HCEC 1CT (cell line): ENCODE data around the gene SULT2B1.
"Not testable (repeated sequence)": the region's sequence is repeated elsewhere in the genome, so short reads cannot be mapped to it uniquely, and the experiment has no call there.

Experiments used
- DNase-seq: peaks from one replicate; pipeline ENCODE4 v3.0.0-alpha.2; 2017

Gene SULT2B1

DNA sequence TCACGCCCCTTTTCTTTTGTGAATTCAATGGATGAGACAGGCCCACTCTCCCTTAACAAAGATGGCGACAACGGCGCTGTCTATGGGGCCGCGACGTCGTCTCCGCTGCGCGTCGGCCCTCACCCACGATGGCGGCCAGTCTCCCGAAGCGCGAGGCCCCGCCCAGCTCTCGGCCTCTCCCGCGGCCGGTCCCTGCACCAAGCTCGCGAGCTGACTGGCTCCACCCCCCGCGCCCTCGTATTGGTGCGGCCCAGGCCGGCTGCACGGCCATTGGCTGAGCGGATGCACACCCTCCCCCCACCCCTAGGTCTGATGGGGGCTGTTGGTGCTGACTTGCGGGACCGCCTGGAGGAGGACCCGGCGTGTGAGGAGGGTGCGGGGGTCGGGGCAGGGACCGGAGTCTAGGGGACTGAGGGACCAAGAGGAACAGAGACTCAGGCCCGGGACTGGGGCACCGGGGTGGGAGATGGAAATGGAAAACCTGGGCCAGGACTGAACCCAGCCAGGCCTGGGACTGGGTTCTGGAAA is 72.2 kb downstream of the SULT2B1 start:
- peak; percentile 97 for DNase-seq

DNA sequence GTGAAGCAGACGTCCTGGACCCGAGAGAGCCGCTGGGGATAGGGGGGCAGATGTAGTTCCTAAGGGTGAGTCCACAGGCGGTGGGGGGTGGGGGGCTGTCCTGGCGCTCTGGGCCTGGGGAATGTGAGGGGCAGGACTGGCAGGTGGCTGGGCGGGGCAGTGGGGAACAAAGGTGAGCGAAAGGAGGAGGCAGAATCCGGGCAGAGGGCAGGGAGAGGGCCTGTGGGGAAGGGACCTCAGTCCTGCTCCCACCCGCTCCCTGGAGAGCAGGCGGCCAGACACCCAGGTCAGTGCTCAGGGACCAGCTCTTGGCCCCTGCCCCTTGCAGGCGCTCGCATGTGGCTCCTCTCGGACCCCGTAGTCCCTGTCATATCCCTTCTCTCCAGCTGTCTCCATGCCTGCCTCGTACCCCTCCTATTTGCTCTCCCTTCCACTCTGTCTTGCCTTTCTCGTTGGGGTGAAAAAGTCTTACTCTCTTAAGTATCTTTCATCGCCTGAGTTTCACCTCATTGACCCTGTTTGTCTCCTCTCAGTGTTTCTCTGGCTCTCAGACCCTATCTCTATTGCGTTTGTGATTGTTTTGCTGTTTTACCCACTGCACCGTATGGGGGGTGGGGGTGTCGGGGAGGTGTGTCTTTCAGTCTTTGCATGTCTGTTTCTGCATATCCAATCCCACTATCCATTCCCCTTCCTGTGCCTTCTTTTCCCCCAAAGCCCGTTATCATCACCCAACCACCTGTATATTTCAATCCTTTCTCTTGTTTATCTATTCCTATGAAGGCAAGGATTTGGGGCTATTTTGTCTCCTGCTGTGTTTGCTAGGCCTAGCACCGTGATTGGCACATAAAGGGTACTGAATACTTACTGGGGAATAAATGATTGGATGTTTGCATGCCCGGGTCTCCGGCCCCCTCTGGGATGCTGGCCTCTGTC is 73.1 kb downstream of the SULT2B1 start:
- DNase-seq, result no peak

DNA sequence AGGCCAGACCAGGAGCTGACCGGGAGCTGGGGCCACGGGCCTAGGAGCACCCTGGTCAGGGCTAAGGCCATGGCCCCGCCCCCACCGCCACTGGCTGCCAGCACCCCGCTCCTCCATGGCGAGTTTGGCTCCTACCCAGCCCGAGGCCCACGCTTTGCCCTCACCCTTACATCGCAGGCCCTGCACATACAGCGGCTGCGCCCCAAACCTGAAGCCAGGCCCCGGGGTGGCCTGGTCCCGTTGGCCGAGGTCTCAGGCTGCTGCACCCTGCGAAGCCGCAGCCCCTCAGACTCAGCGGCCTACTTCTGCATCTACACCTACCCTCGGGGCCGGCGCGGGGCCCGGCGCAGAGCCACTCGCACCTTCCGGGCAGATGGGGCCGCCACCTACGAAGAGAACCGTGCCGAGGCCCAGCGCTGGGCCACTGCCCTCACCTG is 73.9 kb downstream of the SULT2B1 start:
- DNase-seq, result no peak

DNA sequence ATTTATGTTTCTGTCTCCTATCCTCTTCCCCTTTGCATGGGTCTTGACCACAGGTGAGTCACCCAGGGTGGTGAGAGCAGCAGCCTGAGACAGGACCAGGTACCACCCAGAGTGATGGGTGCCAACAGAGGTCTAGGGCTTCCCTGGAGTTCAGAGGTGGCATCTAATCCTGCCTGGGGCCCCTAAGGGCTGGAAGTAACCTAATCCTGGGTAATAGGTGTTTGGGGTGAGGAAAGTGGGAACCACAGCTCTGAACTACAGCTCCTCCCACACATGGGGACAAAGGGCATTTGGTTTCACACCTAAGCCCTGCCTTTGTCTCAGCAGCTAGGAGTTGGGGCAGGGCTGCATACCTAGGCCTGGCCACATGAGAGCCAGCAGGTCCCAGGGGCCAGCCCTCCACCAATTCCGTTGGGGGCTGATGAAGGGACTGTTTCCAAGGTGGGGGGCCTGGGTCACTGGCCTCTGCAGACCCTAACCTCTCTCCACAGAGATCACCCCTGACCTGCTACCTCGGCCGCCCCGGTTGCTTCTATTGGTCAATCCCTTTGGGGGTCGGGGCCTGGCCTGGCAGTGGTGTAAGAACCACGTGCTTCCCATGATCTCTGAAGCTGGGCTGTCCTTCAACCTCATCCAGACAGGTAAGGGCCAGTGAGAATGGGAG is 75.4 kb downstream of the SULT2B1 start:
- no peak for DNase-seq

DNA sequence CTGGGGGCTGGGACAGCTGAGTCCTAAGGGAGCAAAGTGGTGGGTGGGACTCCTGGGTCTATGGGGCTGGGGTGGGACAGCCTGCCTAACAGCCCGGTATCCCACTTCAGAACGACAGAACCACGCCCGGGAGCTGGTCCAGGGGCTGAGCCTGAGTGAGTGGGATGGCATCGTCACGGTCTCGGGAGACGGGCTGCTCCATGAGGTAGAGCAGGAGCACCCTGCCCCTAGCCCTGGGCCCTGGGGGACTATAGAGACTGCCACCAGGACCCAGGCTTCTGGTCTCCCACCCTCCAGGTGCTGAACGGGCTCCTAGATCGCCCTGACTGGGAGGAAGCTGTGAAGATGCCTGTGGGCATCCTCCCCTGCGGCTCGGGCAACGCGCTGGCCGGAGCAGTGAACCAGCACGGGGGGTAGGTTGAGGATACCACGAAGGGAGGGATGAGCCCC is 75.9 kb downstream of the SULT2B1 start:
- DNase-seq, result no peak

DNA sequence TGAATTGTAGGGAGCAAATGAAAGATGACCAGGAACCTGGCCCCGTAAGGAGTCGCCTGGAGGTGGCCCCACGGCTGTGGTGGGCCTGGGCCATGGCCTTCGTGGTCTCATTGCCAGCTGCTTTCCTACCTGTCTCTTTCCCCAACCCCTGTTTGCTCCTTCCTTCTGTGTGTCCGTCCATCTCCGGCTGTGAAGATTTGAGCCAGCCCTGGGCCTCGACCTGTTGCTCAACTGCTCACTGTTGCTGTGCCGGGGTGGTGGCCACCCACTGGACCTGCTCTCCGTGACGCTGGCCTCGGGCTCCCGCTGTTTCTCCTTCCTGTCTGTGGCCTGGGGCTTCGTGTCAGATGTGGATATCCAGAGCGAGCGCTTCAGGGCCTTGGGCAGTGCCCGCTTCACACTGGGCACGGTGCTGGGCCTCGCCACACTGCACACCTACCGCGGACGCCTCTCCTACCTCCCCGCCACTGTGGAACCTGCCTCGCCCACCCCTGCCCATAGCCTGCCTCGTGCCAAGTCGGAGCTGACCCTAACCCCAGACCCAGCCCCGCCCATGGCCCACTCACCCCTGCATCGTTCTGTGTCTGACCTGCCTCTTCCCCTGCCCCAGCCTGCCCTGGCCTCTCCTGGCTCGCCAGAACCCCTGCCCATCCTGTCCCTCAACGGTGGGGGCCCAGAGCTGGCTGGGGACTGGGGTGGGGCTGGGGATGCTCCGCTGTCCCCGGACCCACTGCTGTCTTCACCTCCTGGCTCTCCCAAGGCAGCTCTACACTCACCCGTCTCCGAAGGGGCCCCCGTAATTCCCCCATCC is 76.7 kb downstream of the SULT2B1 start:
- DNase-seq, result no peak

DNA sequence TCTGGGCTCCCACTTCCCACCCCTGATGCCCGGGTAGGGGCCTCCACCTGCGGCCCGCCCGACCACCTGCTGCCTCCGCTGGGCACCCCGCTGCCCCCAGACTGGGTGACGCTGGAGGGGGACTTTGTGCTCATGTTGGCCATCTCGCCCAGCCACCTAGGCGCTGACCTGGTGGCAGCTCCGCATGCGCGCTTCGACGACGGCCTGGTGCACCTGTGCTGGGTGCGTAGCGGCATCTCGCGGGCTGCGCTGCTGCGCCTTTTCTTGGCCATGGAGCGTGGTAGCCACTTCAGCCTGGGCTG is 77.3 kb downstream of the SULT2B1 start:
- no peak for DNase-seq

DNA sequence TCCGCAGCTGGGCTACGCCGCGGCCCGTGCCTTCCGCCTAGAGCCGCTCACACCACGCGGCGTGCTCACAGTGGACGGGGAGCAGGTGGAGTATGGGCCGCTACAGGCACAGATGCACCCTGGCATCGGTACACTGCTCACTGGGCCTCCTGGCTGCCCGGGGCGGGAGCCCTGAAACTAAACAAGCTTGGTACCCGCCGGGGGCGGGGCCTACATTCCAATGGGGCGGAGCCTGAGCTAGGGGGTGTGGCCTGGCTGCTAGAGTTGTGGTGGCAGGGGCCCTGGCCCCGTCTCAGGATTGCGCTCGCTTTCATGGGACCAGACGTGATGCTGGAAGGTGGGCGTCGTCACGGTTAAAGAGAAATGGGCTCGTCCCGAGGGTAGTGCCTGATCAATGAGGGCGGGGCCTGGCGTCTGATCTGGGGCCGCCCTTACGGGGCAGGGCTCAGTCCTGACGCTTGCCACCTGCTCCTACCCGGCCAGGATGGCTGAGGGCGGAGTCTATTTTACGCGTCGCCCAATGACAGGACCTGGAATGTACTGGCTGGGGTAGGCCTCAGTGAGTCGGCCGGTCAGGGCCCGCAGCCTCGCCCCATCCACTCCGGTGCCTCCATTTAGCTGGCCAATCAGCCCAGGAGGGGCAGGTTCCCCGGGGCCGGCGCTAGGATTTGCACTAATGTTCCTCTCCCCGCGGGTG is 77.8 kb downstream of the SULT2B1 start:
- no peak for DNase-seq

DNA sequence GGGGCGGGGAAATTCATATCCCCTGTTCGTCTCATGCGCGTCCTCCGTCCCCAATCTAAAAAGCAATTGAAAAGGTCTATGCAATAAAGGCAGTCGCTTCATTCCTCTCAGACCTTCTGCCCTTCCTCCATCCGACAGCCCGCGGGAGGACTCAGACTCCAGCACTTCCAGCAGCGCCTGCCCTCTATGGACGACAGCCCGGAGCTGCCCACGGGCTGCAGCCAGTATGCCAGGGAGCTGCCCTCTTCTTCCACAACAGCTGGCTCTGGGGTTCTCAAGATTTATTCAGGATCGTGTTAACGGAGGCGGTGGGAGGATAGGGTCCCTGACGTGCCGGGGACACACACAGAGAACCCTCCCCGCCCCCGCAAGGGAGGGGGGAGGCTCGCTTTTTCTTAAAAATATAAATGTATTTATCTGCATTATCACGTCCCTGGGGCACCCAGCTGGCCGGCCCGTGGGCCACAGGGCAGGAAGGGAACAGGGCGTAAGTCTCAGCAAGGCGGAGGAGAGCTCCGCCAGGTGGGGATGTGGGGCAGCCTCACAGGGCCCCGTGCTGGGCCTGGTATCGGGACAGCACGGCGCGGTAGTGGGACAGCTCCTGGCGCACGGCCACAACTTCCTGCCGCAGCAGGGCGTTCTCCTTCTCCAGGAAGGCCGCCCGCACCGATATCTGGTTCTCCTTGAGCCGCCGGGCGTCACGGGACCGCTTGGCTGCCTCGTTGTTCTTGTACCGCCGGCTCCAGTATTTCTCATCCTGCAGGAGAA is 78.5 kb downstream of the SULT2B1 start:
- no peak for DNase-seq

DNA sequence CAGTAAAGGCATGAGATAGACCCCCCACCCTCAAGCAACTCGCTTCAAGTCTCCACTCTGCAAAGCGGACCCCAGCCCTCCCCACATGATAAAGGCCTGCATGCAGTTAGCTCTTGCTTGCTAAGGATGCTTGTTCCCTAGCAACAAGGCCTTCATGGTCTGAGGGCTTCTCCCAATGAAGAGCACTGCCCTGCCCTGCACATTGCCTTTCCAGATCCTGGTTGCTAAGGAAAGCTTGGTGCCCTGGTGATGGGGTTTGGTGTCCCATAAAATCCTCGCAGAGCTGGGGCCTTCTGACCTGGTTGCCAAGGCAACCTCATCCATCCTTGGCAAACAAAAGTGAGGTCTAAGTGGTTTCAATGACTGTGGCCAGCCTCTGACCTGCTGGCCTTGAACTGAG is 79.3 kb downstream of the SULT2B1 start:
- no peak for DNase-seq

DNA sequence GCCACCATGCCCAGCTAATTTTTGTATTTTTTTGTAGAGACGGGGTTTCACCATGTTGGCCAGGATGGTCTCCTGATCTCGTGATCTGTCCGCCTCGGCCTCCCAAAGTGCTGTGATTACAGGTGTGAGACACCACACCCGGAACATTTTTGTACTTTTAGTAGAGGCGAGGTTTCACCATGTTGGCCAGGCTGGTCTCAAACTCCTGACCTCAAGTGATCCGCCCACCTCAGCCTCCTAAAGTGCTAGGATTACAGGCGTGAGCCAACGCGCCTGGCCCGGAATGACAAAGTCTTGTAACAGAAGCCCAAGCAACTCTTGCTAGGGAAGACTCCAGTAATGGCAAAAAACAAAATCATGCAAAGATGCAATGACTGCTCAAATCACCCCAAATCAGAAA is 80.3 kb downstream of the SULT2B1 start:
- DNase-seq, result not testable (repeated sequence)

DNA sequence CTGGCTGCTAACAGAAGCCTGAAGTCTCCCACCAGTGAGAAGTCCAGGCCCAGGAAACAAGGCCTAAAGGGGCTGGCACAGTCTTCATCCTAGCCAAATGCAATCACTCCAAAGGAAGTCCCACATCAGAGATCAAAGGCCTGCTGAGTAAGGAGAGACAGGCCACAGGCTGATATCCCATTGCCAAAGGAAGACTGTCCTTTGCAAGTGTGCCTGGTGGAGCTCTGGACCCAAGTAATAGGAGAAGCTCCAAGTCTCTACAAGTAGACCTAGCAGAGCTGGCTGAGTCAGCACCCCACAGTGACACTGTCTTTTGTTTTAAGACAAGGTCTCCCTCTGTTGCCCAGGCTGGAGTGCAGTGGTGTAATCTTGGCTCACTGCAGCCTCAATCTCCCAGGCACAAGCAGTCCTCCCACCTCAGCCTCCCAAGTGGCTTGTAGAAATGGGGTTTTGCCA is 80.7 kb downstream of the SULT2B1 start:
- DNase-seq, result peak; percentile 19

DNA sequence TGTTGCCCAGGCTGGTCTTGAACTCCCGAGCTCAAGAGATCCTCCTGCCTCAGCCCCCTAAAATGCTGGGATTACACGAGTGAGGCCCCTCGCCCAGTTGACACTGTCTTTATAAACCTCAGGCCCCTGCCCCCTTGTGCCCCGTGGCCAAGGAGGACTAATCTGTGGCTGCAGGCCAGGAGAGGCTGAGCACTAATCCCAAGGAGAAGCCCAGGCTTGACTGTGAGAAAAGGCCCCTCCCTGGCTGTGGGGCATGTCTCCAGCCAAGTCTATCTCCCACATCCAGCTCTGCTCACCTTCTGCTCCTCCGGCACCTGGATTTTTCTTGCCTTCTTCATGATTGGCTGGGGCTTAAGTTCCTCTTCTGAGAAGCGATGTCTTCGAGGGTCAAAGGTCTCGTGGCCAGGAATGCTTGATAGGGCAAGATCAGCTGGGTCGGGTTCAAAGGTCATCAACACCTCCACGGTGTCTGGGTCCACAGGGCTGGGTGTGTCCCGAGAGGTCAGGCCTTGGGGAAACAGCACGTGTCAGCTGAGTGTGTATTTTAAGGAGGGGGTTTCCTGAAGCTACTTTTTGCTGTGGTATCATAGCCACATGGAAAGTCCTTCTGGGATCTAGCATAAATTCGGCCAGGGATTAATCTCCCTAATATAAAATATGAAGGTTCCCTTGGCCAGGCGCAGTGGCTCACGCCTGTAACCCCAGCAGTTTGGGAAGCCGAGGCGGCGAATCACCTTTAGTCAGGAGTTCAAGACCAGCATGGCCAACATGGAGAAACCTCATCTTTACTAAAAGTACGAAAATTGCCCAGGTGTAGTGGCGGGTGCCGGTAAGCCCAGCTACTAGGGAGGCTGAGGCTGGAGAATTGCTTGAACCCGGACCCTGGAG is 81.4 kb downstream of the SULT2B1 start:
- no peak for DNase-seq

DNA sequence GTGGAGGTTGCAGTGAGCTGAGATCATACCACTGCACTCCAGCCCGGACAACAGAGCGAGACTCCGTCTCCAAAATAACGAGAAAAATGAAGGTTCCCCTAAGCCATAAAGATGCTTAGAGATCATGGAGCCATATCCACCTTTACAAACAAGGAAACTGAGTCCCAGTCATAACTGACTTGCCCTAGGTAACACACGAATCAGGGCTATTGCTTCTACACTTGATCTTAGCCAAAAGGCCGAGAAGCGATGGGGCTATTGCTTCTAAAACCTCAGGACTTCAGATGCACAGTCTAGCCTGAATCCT is 82.0 kb downstream of the SULT2B1 start:
- no peak for DNase-seq

DNA sequence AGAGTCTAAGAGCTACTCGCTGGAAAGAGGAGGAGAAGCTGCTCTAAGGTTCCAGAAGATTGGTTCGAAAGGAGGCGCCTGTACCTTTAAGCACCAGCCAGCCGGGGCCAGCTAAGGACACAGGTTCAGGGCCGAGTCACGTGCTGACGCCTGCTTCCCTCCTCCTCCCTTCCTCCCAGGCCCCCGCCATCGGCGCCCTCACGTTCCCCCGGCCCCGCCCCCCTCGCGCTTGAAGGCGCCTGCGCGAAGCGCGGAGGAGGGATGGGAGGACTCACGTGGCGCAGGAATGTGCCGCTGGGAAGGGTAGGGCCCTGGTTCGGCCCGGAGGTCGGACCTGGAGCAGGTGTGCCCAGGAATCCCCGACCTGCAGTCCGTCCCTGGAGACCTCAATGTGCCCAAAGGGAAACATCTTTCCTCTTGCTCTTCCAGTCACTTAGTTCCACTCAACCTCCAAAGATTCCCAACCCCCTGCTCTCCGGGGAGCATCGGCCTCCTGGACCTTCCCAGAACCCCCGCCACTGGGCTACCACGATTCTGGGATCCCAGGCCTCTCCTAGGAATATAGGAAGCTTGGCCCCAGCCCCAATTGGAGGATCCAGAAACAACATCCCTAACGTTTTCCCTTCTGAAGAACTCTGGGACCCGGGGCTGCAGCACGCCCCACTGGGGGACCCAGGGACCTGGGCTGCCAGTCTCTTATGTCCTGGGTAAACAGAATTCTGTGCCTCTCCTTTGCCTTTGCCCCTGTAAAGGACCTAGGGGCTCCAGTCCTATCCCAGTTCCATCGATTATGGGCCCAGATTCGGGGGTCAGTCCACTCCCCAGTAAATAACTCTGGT is 82.7 kb downstream of the SULT2B1 start:
- DNase-seq, result peak; percentile 92

DNA sequence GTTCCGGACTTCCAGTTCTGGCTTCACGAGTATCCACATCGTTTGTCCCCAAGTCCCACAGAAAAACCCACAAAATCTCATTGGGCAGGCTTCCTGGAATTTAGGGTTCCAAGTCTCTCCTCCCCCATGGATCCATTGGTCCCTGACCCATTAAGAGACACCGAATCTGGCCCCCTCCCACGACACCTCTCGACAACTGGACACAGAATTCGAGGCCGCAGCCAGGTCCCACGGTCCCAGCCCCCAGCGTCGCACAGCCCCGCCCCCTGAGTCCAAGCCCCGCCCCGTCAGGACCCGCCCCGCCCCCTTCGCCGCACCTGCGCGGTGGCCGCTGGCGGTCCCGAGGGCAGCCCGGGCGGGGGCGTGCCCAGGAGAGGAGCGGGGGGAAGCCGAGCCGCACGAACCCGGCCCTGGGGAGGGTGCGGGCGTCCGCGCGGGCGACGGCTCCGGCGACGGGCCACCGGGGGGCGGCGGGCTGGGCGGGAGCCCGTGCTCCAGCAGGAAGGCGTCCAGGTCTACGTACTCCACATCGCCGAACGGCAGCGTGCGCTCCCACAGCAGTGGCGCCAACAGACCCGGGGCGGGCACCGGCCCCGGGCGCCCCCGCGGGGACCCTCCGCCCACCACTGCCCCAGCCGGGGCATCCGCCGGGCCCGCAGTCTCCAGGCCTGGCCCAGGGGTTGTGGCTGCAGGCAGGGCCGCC is 83.4 kb downstream of the SULT2B1 start:
- no peak for DNase-seq

DNA sequence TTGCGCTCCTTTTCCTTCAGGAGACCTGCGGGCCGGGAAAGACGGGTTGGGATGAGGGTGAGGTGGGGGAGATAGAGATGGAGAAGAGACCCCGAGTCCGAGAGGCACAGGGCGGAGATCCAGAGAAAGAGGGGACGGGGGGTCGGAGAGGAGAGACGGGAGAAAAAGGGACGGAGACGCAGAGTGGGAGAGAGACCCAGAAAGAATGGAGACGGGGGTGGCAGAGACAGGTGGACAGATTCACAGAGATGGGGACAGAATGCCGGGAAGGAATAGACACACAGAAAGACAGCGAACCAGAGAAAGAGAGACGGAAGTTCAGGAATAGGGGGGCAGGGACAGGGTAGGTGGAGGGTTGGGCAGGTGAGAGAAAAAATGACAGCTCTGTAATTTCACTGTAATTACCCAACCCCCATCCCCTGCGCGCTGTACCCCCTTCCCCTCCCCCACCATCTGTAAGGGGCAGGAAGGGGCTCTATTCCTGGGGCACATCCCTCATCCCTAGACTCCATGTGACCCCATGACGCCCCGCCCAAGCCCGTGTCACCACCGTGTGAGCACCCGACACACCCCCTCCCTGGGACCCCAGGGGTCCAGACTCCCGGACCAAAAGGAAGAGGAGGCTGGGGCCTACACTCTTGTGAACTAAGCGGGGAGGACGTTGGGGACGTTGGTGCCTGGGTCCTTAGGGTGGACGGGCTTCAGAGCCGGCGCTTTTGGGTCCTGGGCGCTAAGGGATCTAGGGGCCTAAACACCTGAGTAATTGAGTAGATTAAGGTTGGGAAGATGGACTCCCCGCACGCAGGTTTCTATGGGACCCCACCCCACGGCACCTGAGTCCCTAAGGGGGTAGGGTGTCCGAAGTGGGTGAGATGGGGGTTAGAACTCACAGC is 84.2 kb downstream of the SULT2B1 start:
- DNase-seq, result no peak

DNA sequence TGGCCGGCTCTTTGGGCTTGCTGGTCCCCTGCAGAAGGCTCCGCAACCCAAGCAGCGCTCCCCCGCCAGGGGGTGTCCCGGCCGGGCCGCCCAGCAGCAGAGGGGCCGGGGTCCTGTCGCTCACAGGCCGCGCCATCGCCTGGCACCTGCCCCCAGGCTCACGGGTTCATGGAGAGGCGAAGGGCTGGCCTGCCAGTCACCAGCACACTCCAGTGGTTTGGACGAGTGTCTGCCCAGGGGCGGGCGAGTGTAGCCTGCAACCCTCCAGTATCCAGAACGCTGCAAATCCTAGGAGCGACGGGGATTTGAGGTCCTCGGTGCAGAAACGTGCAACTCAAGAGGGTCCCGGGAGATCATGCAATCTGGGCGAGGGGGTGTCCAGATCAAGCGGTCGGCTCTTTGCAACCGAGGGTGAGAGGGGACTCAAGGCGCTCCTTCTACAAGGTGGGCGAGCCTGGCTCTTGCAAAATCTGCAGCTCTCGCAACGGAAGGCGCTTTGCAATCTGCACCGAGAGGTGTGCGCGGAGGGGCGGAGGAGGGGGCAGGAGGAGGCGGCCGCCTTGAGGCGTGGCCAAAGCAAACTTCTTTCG is 85.0 kb downstream of the SULT2B1 start, which contains the start of gene DBP:
Gene DBP (minus strand): TSS at position 521 of the 590 bp plus-strand sequence. CDS start 385 bp downstream, at position 136.
- DNase-seq, result no peak
